Epithelial cell of esophagus (primary cell): ENCODE measurements around the gene HSF4.

Experiments
- DNase-seq: peaks from one replicate; pipeline ENCODE4 v3.0.0; 2010; ENCODE audit warnings: low read depth
- H3K4me3 ChIP-seq: 2 replicates; pipeline ENCODE4 v1.5.1; 2011; ENCODE audit warnings: mild to moderate bottlenecking, low read length, control low read depth
- TF ChIP-seq, protein P1 (sequence below): IDR thresholded peaks from 2 replicates; pipeline ENCODE4 v1.5.1; 2011; ENCODE audit warnings: low read depth, mild to moderate bottlenecking, low read length, control low read depth, inconsistent platforms; ENCODE audit not compliant: insufficient read depth; ENCODE audit errors: missing control alignments

The HSF4 gene

DNA sequence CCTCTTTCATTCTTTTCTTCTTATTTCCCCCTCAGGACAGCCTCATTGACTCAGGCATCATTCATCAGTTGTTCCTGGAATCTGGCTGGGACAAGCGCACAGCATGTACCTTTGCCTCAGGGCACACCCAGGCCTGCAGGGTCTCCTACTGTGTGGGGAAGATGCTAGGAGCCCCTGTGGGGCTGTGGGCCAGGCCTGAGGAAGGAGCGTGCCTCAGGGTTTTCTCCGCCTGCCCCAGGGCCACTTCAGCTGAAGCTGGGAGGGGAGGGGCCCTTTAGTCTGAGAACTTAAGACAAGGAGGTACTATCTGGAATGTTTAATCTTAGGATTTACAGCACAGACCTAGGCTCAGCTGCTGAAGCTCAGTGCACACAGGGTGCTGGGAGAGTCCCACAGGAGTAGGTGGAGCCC lies 42.3 kb downstream of the HSF4 start:
- peak; percentile 59 for DNase-seq
- TF ChIP-seq, protein P1, sequence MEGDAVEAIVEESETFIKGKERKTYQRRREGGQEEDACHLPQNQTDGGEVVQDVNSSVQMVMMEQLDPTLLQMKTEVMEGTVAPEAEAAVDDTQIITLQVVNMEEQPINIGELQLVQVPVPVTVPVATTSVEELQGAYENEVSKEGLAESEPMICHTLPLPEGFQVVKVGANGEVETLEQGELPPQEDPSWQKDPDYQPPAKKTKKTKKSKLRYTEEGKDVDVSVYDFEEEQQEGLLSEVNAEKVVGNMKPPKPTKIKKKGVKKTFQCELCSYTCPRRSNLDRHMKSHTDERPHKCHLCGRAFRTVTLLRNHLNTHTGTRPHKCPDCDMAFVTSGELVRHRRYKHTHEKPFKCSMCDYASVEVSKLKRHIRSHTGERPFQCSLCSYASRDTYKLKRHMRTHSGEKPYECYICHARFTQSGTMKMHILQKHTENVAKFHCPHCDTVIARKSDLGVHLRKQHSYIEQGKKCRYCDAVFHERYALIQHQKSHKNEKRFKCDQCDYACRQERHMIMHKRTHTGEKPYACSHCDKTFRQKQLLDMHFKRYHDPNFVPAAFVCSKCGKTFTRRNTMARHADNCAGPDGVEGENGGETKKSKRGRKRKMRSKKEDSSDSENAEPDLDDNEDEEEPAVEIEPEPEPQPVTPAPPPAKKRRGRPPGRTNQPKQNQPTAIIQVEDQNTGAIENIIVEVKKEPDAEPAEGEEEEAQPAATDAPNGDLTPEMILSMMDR = no peak
- no peak overlapping the region for H3K4me3 ChIP-seq

DNA sequence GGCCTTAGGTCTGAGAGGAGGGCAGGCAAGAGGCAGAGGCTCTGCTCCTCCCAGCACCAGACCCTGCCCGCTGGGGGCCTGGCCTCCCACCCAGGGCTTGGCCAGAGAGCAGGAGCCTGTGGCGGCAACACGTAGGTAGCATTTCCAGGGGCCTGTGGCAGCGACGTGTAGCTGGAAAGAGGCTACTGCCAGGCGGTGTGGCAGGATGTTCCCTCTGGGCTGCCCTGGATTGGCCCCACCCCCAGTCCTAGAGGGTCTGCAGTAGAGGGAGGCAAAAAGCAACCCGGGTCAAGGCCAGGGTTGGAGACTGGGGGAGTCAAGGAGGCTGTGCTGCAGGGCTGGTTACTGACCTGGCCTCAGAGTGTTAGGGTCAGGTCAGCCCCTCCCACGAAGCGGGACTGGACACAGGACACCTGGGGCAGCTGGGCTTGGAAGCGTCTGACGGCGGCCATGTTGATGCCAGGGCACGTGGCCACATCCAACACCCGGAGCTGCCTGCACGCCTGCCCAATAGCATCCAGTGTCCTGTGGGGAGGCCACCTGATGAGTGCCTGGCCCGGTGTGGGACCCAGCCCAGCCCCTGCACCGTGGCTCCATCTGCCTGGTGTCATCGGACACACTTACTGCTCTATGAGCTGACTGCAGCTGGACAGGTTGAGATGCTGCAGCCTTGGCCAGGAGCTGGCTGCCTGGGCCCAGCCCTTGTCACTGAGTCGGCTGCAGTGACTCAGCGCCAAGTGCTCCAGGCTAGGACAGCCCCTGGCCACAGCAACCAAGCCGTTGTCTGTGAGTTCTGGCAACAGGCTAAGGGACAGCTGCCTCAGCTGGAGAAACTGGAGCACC lies 42.9 kb downstream of the HSF4 start:
- TF ChIP-seq, protein P1 = no peak
- H3K4me3 ChIP-seq = no peak overlapping the region
- DNase-seq = peak; percentile 73

DNA sequence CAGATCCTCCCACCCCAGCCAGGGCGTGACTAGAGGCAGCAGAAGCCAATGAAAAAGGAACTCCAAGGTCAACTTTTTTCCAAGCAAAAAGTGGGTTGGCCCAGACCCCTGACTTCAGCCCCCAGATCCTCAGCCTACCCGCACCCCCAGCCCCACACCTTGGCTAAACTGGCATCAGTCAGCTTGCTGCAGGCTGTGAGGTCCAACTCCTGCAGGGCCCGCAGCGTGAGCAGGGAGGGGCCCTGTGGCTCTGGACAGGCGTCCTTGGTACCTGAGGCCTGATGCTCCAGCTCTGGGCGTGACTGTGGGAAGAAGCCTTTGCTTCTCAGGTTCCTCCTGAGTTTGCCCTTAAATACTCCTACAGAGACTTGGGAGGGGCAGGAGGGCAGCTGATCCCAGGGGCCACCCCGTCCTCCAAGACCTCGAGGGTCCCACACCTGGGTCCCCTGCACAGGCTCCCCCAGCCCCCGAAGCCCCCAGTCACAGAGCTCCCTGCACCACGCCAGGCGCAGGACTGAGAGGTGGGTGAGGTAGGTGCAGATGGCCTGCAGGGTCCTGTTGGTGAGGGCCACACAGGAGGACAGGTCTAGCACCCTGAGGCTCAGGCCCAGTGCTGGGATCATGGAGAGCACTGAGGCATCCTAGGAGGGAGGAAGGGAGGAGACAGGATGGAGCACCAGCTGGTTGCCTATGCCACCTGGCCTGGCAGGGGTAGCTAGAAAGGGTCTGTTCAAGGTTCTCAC lies 43.8 kb downstream of the HSF4 start:
- no peak overlapping the region for H3K4me3 ChIP-seq
- TF ChIP-seq, protein P1 = no peak
- DNase-seq = no peak

DNA sequence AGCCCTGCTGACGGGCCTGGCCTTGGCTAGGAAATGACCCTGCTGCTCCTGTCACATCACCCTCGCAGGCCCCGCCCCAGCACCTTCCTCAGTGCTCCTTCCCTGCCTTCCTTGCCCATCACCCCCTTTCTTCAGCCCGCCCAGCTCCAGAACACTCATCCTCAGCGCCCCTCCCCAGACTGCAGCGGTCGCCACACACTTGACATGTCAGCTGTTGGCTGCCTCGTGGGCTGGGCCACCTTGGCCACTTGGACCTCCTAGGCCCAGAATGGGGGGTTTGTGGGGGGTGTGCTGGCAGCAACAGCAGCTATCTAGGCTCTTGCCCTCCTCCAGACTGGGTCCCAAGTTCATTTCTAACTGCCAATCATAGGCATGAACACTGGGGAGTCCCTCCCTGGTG lies 45.0 kb downstream of the HSF4 start:
- TF ChIP-seq, protein P1 = no peak
- H3K4me3 ChIP-seq = no peak overlapping the region
- no peak for DNase-seq

DNA sequence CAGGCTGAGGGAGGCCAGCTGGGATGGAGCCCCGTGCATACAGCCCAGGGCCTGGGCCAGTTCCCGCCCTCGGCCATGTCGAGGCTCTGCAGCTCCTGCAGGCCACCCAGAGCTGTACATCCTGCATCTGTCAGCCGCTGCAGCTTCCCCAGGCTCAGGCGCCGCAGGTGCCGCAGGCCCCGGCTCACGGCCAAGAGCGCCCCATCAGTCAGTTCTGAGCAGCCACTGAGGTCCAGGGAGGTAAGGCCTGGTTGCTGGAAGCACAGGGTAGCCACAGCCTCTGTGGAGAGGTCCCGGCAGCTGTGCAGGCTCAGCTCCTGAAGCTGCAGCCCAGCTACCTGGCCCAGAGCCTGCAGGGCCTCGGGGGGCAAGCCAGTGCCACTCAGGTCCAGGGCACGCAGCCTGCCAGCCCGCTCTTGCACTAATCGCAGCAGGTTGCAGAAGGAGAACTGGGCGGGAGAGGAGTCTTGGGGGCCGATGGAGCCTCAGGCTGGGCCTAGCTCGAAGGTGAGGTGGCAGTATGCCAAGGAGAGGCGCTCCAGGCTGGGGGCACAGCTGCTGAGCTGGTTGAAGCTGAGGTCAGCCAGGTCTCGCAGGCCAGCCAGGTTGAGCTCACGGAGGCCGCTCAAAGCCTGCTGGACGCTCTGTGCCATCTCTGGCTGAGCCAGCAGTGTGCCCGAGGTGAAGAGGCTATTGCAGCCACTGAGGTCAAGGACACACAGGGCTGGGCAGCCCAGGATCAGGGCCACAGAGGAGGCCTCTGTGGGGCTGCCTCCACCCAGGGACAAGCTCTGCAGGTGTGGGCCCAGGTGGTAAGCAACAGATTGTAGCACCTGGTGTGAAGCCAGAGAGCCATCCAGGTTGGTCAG lies 45.8 kb downstream of the HSF4 start:
- no peak for DNase-seq
- no peak overlapping the region for H3K4me3 ChIP-seq
- TF ChIP-seq, protein P1 = no peak

DNA sequence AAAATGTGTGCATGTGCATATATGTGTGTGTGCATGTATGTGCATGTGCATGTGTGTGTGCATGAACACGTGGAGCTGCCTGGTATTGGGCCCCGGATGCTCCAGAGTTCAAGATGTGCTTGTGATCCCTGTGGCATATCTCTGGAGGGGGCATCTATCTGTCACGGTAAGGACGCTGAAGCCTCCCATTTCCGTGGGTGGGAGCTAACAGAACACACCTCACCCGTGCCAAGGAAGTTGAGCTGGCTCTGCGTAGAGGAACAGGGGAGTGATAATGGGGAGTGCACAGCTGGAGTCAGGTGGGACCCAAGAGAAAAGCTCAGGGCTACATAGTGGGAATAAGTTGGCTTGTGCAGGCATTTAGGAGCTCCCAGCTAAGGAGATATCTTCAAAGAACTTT lies 47.1 kb downstream of the HSF4 start:
- no peak overlapping the region for H3K4me3 ChIP-seq
- DNase-seq = no peak
- TF ChIP-seq, protein P1 = no peak
